OCI-LY7 (cell line): Measurements from ENCODE around the gene C1orf50.

Experiments used
- EZH2phosphoT487 ChIP-seq: fragments of 200-600 bp; sonication (generic); IDR thresholded peaks from 2 replicates; pipeline ENCODE4 v1.6.1; 2018; ENCODE audit warnings: low read depth, borderline replicate concordance, mild to moderate bottlenecking, mixed run types, antibody characterized with exemption, low read length, moderate library complexity, mixed read lengths
- TF ChIP-seq, protein P1 (sequence below): fragments of 200-600 bp; sonication (generic); conservative IDR thresholded peaks from 2 replicates; pipeline ENCODE4 v1.5.1; 2014; ENCODE audit warnings: mild to moderate bottlenecking, antibody characterized with exemption, low read length, moderate library complexity, mixed read lengths

DNA sequence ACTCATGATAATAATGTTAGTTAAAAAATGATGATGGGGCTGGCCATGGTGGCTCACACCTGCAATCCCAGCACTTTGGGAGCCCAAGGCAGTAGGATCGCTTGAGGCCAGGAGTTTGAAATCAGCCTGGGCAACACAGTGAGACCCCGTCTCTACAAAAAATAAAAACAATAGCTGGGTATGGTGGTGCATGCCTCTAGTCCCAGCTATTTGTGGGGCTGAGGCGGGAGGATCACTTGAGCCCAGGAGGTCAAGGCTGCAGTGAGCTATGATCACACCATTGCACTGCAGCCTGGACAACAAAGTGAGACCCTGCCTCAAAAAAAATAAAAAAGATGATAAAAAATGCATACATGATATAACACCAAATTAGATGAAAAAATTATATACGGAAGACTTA lies 5.5 kb upstream of the C1orf50 start:
- TF ChIP-seq, protein P1, sequence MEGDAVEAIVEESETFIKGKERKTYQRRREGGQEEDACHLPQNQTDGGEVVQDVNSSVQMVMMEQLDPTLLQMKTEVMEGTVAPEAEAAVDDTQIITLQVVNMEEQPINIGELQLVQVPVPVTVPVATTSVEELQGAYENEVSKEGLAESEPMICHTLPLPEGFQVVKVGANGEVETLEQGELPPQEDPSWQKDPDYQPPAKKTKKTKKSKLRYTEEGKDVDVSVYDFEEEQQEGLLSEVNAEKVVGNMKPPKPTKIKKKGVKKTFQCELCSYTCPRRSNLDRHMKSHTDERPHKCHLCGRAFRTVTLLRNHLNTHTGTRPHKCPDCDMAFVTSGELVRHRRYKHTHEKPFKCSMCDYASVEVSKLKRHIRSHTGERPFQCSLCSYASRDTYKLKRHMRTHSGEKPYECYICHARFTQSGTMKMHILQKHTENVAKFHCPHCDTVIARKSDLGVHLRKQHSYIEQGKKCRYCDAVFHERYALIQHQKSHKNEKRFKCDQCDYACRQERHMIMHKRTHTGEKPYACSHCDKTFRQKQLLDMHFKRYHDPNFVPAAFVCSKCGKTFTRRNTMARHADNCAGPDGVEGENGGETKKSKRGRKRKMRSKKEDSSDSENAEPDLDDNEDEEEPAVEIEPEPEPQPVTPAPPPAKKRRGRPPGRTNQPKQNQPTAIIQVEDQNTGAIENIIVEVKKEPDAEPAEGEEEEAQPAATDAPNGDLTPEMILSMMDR = no peak
- TF ChIP-seq EZH2phosphoT487 = no peak
